ENCODE measurements around the gene LIPI.

- TF ChIP-seq REST (IDR thresholded peaks at IDR 0.05; ENCODE audit: borderline replicate concordance) (no peak), CTCF (IDR thresholded peaks at IDR 0.05; ENCODE audit: poor library complexity, severe bottlenecking) (no peak), EZH2 (IDR thresholded peaks at IDR 0.05; ENCODE audit: borderline replicate concordance, insufficient read depth, low read length, poor library complexity, severe bottlenecking) (no peak), RAD21 (conservative IDR thresholded peaks at IDR 0.05) (no peak), SMC3 (conservative IDR thresholded peaks at IDR 0.05; ENCODE audit: poor library complexity) (no peak), POLR2AphosphoS5 (IDR thresholded peaks at IDR 0.05) (no peak), TAF1 (IDR thresholded peaks at IDR 0.05; ENCODE audit: low read depth) (no peak), EP300 (conservative IDR thresholded peaks at IDR 0.05; ENCODE audit: poor library complexity, severe bottlenecking) (no peak)
Measured at GRCh38 chr21:14088391-14088790, 122.4 kb downstream of the LIPI start.

Measured in neural cell (in vitro differentiated cells).